ENCODE results near the gene GTF2F2.

Gene GTF2F2

GRCh38 chr13:45256254-45256653, 135.9 kb downstream of the GTF2F2 start:
- H3K27ac Mint-ChIP-seq: no peak overlapping the region

GRCh38 chr13:45257638-45258333, 137.5 kb downstream of the GTF2F2 start:
- peaks cover 14% of the 10 kb centered on the region for H3K4me1 Mint-ChIP-seq (ENCODE audit: low read depth)
- H3K9me3 Mint-ChIP-seq: no peaks in the 10 kb centered on the region
- H3K27ac Mint-ChIP-seq: peak overlapping the region; percentile 8
- no peaks in the 10 kb centered on the region for H3K27me3 Mint-ChIP-seq (ENCODE audit: low read depth)
- H3K4me3 Mint-ChIP-seq: no peak overlapping the region
- peaks cover 7% of the 10 kb centered on the region for H3K36me3 Mint-ChIP-seq (ENCODE audit: low read depth)

More at GRCh38 chr13:45256254-45256653, 135.9 kb downstream of the GTF2F2 start:
- H3K27me3 Mint-ChIP-seq (ENCODE audit: low read depth): no peaks in the 10 kb centered on the region
- H3K4me1 Mint-ChIP-seq (ENCODE audit: low read depth): peaks cover 14% of the 10 kb centered on the region
- no peaks in the 10 kb centered on the region for H3K9me3 Mint-ChIP-seq
- H3K36me3 Mint-ChIP-seq (ENCODE audit: low read depth): peaks cover 7% of the 10 kb centered on the region
- H3K4me3 Mint-ChIP-seq: no peak overlapping the region

- Mint-ChIP-seq H3K36me3 (ENCODE audit: low read depth) (peaks cover 5% of the 10 kb centered on the region), H3K27ac (no peak overlapping the region), H3K4me1 (ENCODE audit: low read depth) (peaks cover 14% of the 10 kb centered on the region), H3K4me3 (no peak overlapping the region), H3K27me3 (ENCODE audit: low read depth) (no peaks in the 10 kb centered on the region), H3K9me3 (no peaks in the 10 kb centered on the region)
These were observed 138.0 kb downstream of the GTF2F2 start for GRCh38 chr13:45258334-45258675.

GRCh38 chr13:45267215-45267614, 146.9 kb downstream of the GTF2F2 start:
- H3K27me3 Mint-ChIP-seq (ENCODE audit: low read depth): no peaks in the 10 kb centered on the region
- no peaks in the 10 kb centered on the region for H3K36me3 Mint-ChIP-seq (ENCODE audit: low read depth)
- H3K27ac Mint-ChIP-seq: no peak overlapping the region
- no peaks in the 10 kb centered on the region for H3K9me3 Mint-ChIP-seq
- no peak overlapping the region for H3K4me3 Mint-ChIP-seq
- H3K4me1 Mint-ChIP-seq (ENCODE audit: low read depth): no peaks in the 10 kb centered on the region

- no peaks in the 10 kb centered on the region for H3K9me3 Mint-ChIP-seq
- no peaks in the 10 kb centered on the region for H3K27me3 Mint-ChIP-seq (ENCODE audit: low read depth)
- H3K4me3 Mint-ChIP-seq: no peak overlapping the region
- no peak overlapping the region for H3K27ac Mint-ChIP-seq
- H3K4me1 Mint-ChIP-seq (ENCODE audit: low read depth): no peaks in the 10 kb centered on the region
- H3K36me3 Mint-ChIP-seq (ENCODE audit: low read depth): no peaks in the 10 kb centered on the region
These were observed 148.9 kb downstream of the GTF2F2 start for GRCh38 chr13:45269204-45269603.

GRCh38 chr13:45276913-45277312, 156.6 kb downstream of the GTF2F2 start:
- Mint-ChIP-seq H3K27ac (no peak overlapping the region), H3K27me3 (ENCODE audit: low read depth) (no peaks in the 10 kb centered on the region), H3K4me3 (no peak overlapping the region), H3K36me3 (ENCODE audit: low read depth) (peaks cover 9% of the 10 kb centered on the region), H3K9me3 (peaks cover 8% of the 10 kb centered on the region), H3K4me1 (ENCODE audit: low read depth) (no peaks in the 10 kb centered on the region)

GRCh38 chr13:45278096-45278645, 157.9 kb downstream of the GTF2F2 start:
- Mint-ChIP-seq H3K27me3 (ENCODE audit: low read depth) (no peaks in the 10 kb centered on the region), H3K9me3 (peaks cover 8% of the 10 kb centered on the region), H3K36me3 (ENCODE audit: low read depth) (peaks cover 9% of the 10 kb centered on the region), H3K27ac (no peak overlapping the region), H3K4me1 (ENCODE audit: low read depth) (no peaks in the 10 kb centered on the region), H3K4me3 (no peak overlapping the region)

- Mint-ChIP-seq H3K9me3 (peaks cover 8% of the 10 kb centered on the region), H3K27me3 (ENCODE audit: low read depth) (no peaks in the 10 kb centered on the region), H3K4me3 (no peak overlapping the region), H3K27ac (no peak overlapping the region), H3K36me3 (ENCODE audit: low read depth) (peaks cover 9% of the 10 kb centered on the region), H3K4me1 (ENCODE audit: low read depth) (no peaks in the 10 kb centered on the region)
These were observed 159.7 kb downstream of the GTF2F2 start for GRCh38 chr13:45280011-45280410.

GRCh38 chr13:45280751-45281634, 160.7 kb downstream of the GTF2F2 start:
- Mint-ChIP-seq H3K4me3 (no peak overlapping the region), H3K27ac (no peak overlapping the region), H3K4me1 (ENCODE audit: low read depth) (no peaks in the 10 kb centered on the region), H3K36me3 (ENCODE audit: low read depth) (peaks cover 11% of the 10 kb centered on the region), H3K27me3 (ENCODE audit: low read depth) (no peaks in the 10 kb centered on the region), H3K9me3 (peaks cover 8% of the 10 kb centered on the region)

- no peaks in the 10 kb centered on the region for H3K4me1 Mint-ChIP-seq (ENCODE audit: low read depth)
- peaks cover 6% of the 10 kb centered on the region for H3K36me3 Mint-ChIP-seq (ENCODE audit: low read depth)
- H3K4me3 Mint-ChIP-seq: no peak overlapping the region
- H3K9me3 Mint-ChIP-seq: no peaks in the 10 kb centered on the region
- no peak overlapping the region for H3K27ac Mint-ChIP-seq
- H3K27me3 Mint-ChIP-seq (ENCODE audit: low read depth): no peaks in the 10 kb centered on the region
These were observed 162.7 kb downstream of the GTF2F2 start for GRCh38 chr13:45282994-45283393.

GRCh38 chr13:45289936-45290563, 169.7 kb downstream of the GTF2F2 start:
- H3K36me3 Mint-ChIP-seq (ENCODE audit: low read depth): peaks cover 6% of the 10 kb centered on the region
- H3K4me1 Mint-ChIP-seq (ENCODE audit: low read depth): no peaks in the 10 kb centered on the region
- no peaks in the 10 kb centered on the region for H3K9me3 Mint-ChIP-seq
- H3K4me3 Mint-ChIP-seq: no peak overlapping the region
- H3K27ac Mint-ChIP-seq: no peak overlapping the region
- H3K27me3 Mint-ChIP-seq (ENCODE audit: low read depth): no peaks in the 10 kb centered on the region

- Mint-ChIP-seq H3K27ac (no peak overlapping the region), H3K4me1 (ENCODE audit: low read depth) (peaks cover 10% of the 10 kb centered on the region), H3K9me3 (no peaks in the 10 kb centered on the region), H3K4me3 (no peak overlapping the region), H3K27me3 (ENCODE audit: low read depth) (no peaks in the 10 kb centered on the region), H3K36me3 (ENCODE audit: low read depth) (peaks cover 6% of the 10 kb centered on the region)
These were observed 171.9 kb downstream of the GTF2F2 start for GRCh38 chr13:45292176-45292575.

- peaks cover 6% of the 10 kb centered on the region for H3K36me3 Mint-ChIP-seq (ENCODE audit: low read depth)
- H3K9me3 Mint-ChIP-seq: no peaks in the 10 kb centered on the region
- H3K4me1 Mint-ChIP-seq (ENCODE audit: low read depth): peaks cover 23% of the 10 kb centered on the region
- H3K27ac Mint-ChIP-seq: no peak overlapping the region
- no peak overlapping the region for H3K4me3 Mint-ChIP-seq
- H3K27me3 Mint-ChIP-seq (ENCODE audit: low read depth): no peaks in the 10 kb centered on the region
These were observed 175.2 kb downstream of the GTF2F2 start for GRCh38 chr13:45295536-45295935.

GRCh38 chr13:45296259-45296658, 175.9 kb downstream of the GTF2F2 start:
- H3K27me3 Mint-ChIP-seq (ENCODE audit: low read depth): no peaks in the 10 kb centered on the region
- H3K4me3 Mint-ChIP-seq: peak overlapping the region; percentile 10
- H3K9me3 Mint-ChIP-seq: no peaks in the 10 kb centered on the region
- peaks cover 6% of the 10 kb centered on the region for H3K36me3 Mint-ChIP-seq (ENCODE audit: low read depth)
- H3K4me1 Mint-ChIP-seq (ENCODE audit: low read depth): peaks cover 23% of the 10 kb centered on the region
- peak overlapping the region; percentile 41 for H3K27ac Mint-ChIP-seq
